Osteocyte (in vitro differentiated cells): ENCODE data around the gene SCG5. TPM values are rescaled to one million over a fixed set of nuclear protein-coding genes. Genes with fewer than 3 reads are reported as not detected.
A peak's percentile ranks its signal among the peaks of the same experiment; 100 is the strongest.

Source experiments
- DNase-seq: peaks from one replicate; pipeline ENCODE4 v3.0.0; 2021; ENCODE audit warnings: mixed read lengths; ENCODE audit not compliant: unreplicated experiment; ENCODE audit errors: extremely low spot score
- H3K27ac Mint-ChIP-seq: one replicate; pipeline ENCODE4 v1.8.0; 2021; ENCODE audit warnings: mild to moderate bottlenecking, mixed read lengths; ENCODE audit not compliant: unreplicated experiment
- H3K27me3 Mint-ChIP-seq: one replicate; pipeline ENCODE4 v1.8.0; 2021; ENCODE audit warnings: mixed read lengths; ENCODE audit not compliant: unreplicated experiment
- H3K36me3 Mint-ChIP-seq: one replicate; pipeline ENCODE4 v1.8.0; 2021; ENCODE audit warnings: mixed read lengths; ENCODE audit not compliant: unreplicated experiment
- H3K4me1 Mint-ChIP-seq: one replicate; pipeline ENCODE4 v1.8.0; 2021; ENCODE audit warnings: mixed read lengths; ENCODE audit not compliant: unreplicated experiment
- H3K4me3 Mint-ChIP-seq: one replicate; pipeline ENCODE4 v1.8.0; 2021; ENCODE audit warnings: mild to moderate bottlenecking, moderate library complexity, mixed read lengths; ENCODE audit not compliant: unreplicated experiment
- H3K9me3 Mint-ChIP-seq: one replicate; pipeline ENCODE4 v1.8.0; 2021; ENCODE audit warnings: mixed read lengths; ENCODE audit not compliant: unreplicated experiment
- CTCF ChIP-seq: fragments of 200-600 bp; sonication (generic); IDR thresholded peaks from 2 replicates; pipeline ENCODE4 v1.5.0; 2021; ENCODE audit warnings: antibody characterized with exemption, mild to moderate bottlenecking, moderate library complexity
- total RNA-seq: library from RNA; stranded (reverse); gene quantifications from 2 replicates; pipeline ENCODE4 v1.2.1, GENCODE V29; 2021

The SCG5 gene
- total RNA-seq, 1 donor from 2014 or later: 0.54 TPM

DNA sequence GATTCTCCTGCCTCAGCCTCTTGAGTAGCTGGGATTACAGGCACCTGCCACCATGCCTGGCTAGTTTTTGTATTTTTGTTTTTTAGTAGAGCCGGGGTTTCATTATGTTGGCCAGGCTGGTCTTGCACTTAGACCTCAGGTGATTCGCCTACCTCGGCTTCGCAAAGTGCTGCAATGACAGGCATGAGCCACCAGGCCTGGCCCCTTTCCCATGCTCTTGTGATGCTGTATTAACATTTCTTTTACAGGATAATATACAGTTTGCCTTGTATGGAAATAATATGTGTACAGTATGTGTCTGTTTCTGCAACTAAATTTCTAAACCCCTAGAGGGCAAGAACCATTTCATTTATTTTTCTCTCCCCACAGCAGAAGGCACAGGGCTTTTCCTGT, 37.8 kb downstream of the SCG5 start:
- Mint-ChIP-seq H3K9me3 (no peaks in the 10 kb centered on the region), H3K4me1 (peaks cover 34% of the 10 kb centered on the region)

GRCh38 chr15:32682569-32682968, 41.1 kb downstream of the SCG5 start:
- Mint-ChIP-seq H3K4me3 (no peak overlapping the region), H3K4me1 (peaks cover 29% of the 10 kb centered on the region)
- DNase-seq: no peak

More for the DNA sequence above, 37.8 kb downstream of the SCG5 start:
- no peak for DNase-seq
- H3K36me3 Mint-ChIP-seq: no peaks in the 10 kb centered on the region
- no peak for TF ChIP-seq CTCF
- H3K27ac Mint-ChIP-seq: no peak overlapping the region
- H3K4me3 Mint-ChIP-seq: no peak overlapping the region
- H3K27me3 Mint-ChIP-seq: no peaks in the 10 kb centered on the region

DNA sequence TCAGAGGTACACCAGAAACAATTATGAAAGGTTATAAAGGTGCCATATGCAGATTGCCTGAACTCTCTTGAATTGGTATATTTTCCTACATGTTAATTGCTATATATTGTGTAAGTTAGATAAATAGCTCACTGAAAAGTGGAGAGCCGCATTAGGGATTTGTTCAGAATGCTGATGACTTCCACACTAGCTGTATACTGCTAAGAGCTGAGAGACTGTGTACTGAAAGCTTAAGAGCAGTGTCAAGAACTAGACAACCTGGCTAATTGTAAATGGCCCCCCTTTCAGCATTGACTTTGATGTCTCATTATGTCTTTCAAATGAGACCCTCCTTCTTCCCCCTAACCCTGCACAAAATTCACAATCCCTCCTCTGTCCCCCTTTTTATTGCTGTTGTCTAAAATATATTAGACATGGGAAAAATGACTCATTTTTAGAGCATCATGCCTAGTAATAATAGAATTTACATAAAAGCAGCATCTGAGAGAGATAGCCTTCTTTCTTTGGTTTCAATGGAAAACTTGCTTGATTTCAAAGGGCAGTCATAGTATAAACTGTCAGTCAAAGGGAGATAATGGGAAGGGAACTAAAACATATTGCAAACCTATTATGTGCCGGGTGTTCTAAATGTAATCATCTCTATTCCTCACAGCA, 41.6 kb downstream of the SCG5 start:
- no peak overlapping the region for H3K4me3 Mint-ChIP-seq

More at GRCh38 chr15:32682569-32682968, 41.1 kb downstream of the SCG5 start:
- peak overlapping the region; percentile 27 for H3K27ac Mint-ChIP-seq
- no peaks in the 10 kb centered on the region for H3K27me3 Mint-ChIP-seq
- H3K9me3 Mint-ChIP-seq: no peaks in the 10 kb centered on the region
- no peak for TF ChIP-seq CTCF
- H3K36me3 Mint-ChIP-seq: no peaks in the 10 kb centered on the region

DNA sequence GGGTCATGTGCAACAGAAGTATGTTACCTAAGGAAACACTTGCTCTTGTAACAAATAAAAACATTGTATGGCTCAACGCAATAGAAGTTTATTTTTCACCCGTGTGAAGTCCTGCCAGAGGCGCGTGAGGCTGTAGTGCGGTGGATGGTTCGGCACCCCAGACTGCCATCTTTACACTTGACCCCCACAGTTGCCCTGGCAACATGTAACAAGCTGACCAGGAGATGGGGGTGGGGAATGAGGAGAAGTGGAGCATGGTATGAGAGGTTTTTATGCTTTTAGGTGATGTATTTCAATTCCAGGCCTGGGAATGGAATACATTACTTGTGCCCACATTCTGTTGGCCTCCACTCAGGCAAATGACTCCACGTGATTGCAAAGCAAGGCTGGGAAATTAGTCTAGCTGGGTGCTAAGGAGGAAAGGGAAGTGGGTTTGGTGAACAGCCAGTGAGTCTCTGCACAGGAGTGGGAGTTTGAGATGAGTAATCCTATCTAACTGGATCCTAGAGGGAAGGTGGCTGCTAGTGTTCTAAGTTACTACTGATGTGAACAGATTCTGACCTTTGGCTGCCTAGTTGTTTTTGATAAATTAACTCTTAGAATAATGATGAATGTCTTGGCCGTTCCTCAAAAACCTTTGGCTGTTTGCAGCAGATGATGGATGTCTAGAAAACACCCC, 42.5 kb downstream of the SCG5 start:
- Mint-ChIP-seq H3K9me3 (no peaks in the 10 kb centered on the region), H3K4me1 (peaks cover 25% of the 10 kb centered on the region), H3K27ac (no peak overlapping the region), H3K4me3 (no peak overlapping the region), H3K27me3 (no peaks in the 10 kb centered on the region), H3K36me3 (no peaks in the 10 kb centered on the region)
- DNase-seq: no peak
- no peak for TF ChIP-seq CTCF

More for the DNA sequence above, 41.6 kb downstream of the SCG5 start:
- no peak for TF ChIP-seq CTCF
- Mint-ChIP-seq H3K9me3 (no peaks in the 10 kb centered on the region), H3K4me1 (peaks cover 24% of the 10 kb centered on the region), H3K36me3 (no peaks in the 10 kb centered on the region), H3K27ac (peak overlapping the region; percentile 27), H3K27me3 (no peaks in the 10 kb centered on the region)
- DNase-seq: no peak

- Mint-ChIP-seq H3K9me3 (no peaks in the 10 kb centered on the region), H3K27ac (no peak overlapping the region), H3K4me1 (peaks cover 21% of the 10 kb centered on the region), H3K27me3 (no peaks in the 10 kb centered on the region), H3K36me3 (no peaks in the 10 kb centered on the region), H3K4me3 (no peak overlapping the region)
- TF ChIP-seq CTCF: no peak
- DNase-seq: no peak
These were observed 44.1 kb downstream of the SCG5 start for GRCh38 chr15:32685576-32685975.
